Measurements from ENCODE around the gene LRBA. TPM values are rescaled to one million over a fixed set of nuclear protein-coding genes. Genes with fewer than 3 reads are reported as not detected.
A peak's percentile ranks its signal among the peaks of the same experiment; 100 is the strongest.

The LRBA gene
- total RNA-seq, 1 experiment from 2014 or later = 69.1 TPM

- TF ChIP-seq ZNF219 (CRISPR knock-in tag; IDR thresholded peaks at IDR 0.05; ENCODE audit: borderline replicate concordance) = no peak
- no peak for TF ChIP-seq PREB (CRISPR knock-in tag; IDR thresholded peaks at IDR 0.05; ENCODE audit: borderline replicate concordance)
- no peak for TF ChIP-seq HMGXB4 (CRISPR knock-in tag; IDR thresholded peaks at IDR 0.05)
Measured at GRCh38 chr4:150315691-150316090, 699.4 kb downstream of the LRBA start (continued).

- TF ChIP-seq FOXJ3 (CRISPR knock-in tag; IDR thresholded peaks at IDR 0.05; ENCODE audit: borderline replicate concordance) (no peak), ZNF138 (CRISPR knock-in tag; conservative IDR thresholded peaks at IDR 0.05) (no peak), RORB (CRISPR knock-in tag; IDR thresholded peaks at IDR 0.05) (no peak), ERG (CRISPR knock-in tag; IDR thresholded peaks at IDR 0.05) (no peak), ZNF121 (CRISPR knock-in tag; IDR thresholded peaks at IDR 0.05) (no peak), CDX4 (CRISPR knock-in tag; IDR thresholded peaks at IDR 0.05; ENCODE audit: borderline replicate concordance) (no peak), TEAD1 (CRISPR knock-in tag; IDR thresholded peaks at IDR 0.05) (peak; percentile 57; the same call in 1 of the 2 replicates), IRF1 (CRISPR knock-in tag; IDR thresholded peaks at IDR 0.05) (no peak), ZNF263 (CRISPR knock-in tag; IDR thresholded peaks at IDR 0.05; ENCODE audit: low read depth) (no peak)
- ChIA-PET POLR2A (no interaction called here), CTCF (interaction anchor here (0.8 to 1.2 kb wide), 2 partner anchors 132 to 552 kb away, joined by 3 to 5 read pairs; no protein-coding TSS in a partner anchor)
- Mint-ChIP-seq H3K27ac (0 out of 2 replicates have a peak overlapping the region, but pooled peaks have one; percentile 47), H3K36me3 (no peaks in the 10 kb centered on the region), H3K4me3 (0 out of 2 replicates have a peak overlapping the region, but pooled peaks have one; percentile 2), H3K4me1 (peaks cover 24% of the 10 kb centered on the region), H3K27me3 (ENCODE audit: low read depth) (peaks cover 18% of the 10 kb centered on the region), H3K9me3 (no peaks in the 10 kb centered on the region)
- DNase-seq (ENCODE audit: low spot score) (no peak), ATAC-seq (peak; percentile 89)
Measured at GRCh38 chr4:150315175-150315574, 699.9 kb downstream of the LRBA start.

GRCh38 chr4:150314031-150314430 is 701.1 kb downstream of the LRBA start:
- no peak for DNase-seq (ENCODE audit: low spot score)
- peaks cover 18% of the 10 kb centered on the region for H3K27me3 Mint-ChIP-seq (ENCODE audit: low read depth)
- H3K4me1 Mint-ChIP-seq = peaks cover 24% of the 10 kb centered on the region
- ChIA-PET POLR2A (no interaction called here), CTCF (no interaction called here)
- no peak overlapping the region for H3K4me3 Mint-ChIP-seq
- no peaks in the 10 kb centered on the region for H3K36me3 Mint-ChIP-seq
- no peaks in the 10 kb centered on the region for H3K9me3 Mint-ChIP-seq
- no peak overlapping the region for H3K27ac Mint-ChIP-seq
- ATAC-seq = no peak
- TF ChIP-seq ZNF671 (CRISPR knock-in tag; IDR thresholded peaks at IDR 0.05) (no peak), E2F5 (CRISPR knock-in tag; IDR thresholded peaks at IDR 0.05) (no peak), GRHL2 (CRISPR knock-in tag; IDR thresholded peaks at IDR 0.05; ENCODE audit: insufficient replicate concordance, severe bottlenecking) (no peak), FOXP1 (CRISPR knock-in tag; IDR thresholded peaks at IDR 0.05; ENCODE audit: borderline replicate concordance) (no peak), HMGXB4 (CRISPR knock-in tag; IDR thresholded peaks at IDR 0.05) (no peak), PREB (CRISPR knock-in tag; IDR thresholded peaks at IDR 0.05; ENCODE audit: borderline replicate concordance) (no peak)
